ENCODE measurements around the gene RNF213.

GRCh38 chr17:80349151-80349651 is 88.5 kb downstream of the RNF213 start:
- TF ChIP-seq YY1 (IDR thresholded peaks at IDR 0.05; ENCODE audit: insufficient read depth, insufficient read length) = no peak
- no peak for TF ChIP-seq SUZ12 (IDR thresholded peaks at IDR 0.05; ENCODE audit: extremely low read depth, insufficient read depth, insufficient read length)
